ENCODE measurements around the gene DYNLT4. TPM values are rescaled to one million over a fixed set of nuclear protein-coding genes. Genes with fewer than 3 reads are reported as not detected.

DYNLT4 gene
- total and polyA plus RNA-seq, 2 of the 13 experiments (the other 11 are each of a cell fraction or from before 2014, with no cell fraction given): 0.77 TPM; not detected in 1

GRCh38 chr1:44827197-44828002 lies 20.2 kb upstream of the DYNLT4 start (continued):
- TF ChIP-seq ZNF326 (CRISPR knock-in tag; IDR thresholded peaks at IDR 0.05; ENCODE audit: borderline replicate concordance) (no peak), ZNF292 (CRISPR knock-in tag; IDR thresholded peaks at IDR 0.05; ENCODE audit: borderline replicate concordance, low read depth) (peak; percentile 34; the same call in 1 of the 2 replicates), NR3C1 (CRISPR knock-in tag; IDR thresholded peaks at IDR 0.05) (no peak), ZNF644 (CRISPR knock-in tag; IDR thresholded peaks at IDR 0.05; ENCODE audit: low read depth) (peak; percentile 40; the same call in 1 of the 2 replicates), SRSF4 (IDR thresholded peaks at IDR 0.05; ENCODE audit: low read depth, low read length, poor library complexity, severe bottlenecking) (no peak), IRF2 (CRISPR knock-in tag; IDR thresholded peaks at IDR 0.05) (peak; percentile 41; the same call in 1 of the 2 replicates), ETV5 (CRISPR knock-in tag; IDR thresholded peaks at IDR 0.05; ENCODE audit: borderline replicate concordance) (no peak), DBP (CRISPR knock-in tag; IDR thresholded peaks at IDR 0.05; ENCODE audit: not compliant biosample characterization) (no peak), GATA4 (IDR thresholded peaks at IDR 0.05; ENCODE audit: borderline replicate concordance, low read depth) (no peak), ZBTB40 (IDR thresholded peaks at IDR 0.05) (no peak), ZBTB40 (CRISPR knock-in tag; IDR thresholded peaks at IDR 0.05) (peak; percentile 30; the same call in 1 of the 2 replicates), ZNF788 (CRISPR knock-in tag; IDR thresholded peaks at IDR 0.05; ENCODE audit: borderline replicate concordance) (peak; percentile 63; the same call in 1 of the 2 replicates), POLR2AphosphoS2 (IDR thresholded peaks at IDR 0.05; ENCODE audit: low read depth, low read length) (no peak), JUND (CRISPR knock-in tag; IDR thresholded peaks at IDR 0.05) (no peak), GRHL1 (CRISPR knock-in tag; conservative IDR thresholded peaks at IDR 0.05) (no peak), ZNF720 (CRISPR knock-in tag; IDR thresholded peaks at IDR 0.05) (no peak), ZNF484 (CRISPR knock-in tag; IDR thresholded peaks at IDR 0.05; ENCODE audit: borderline replicate concordance, low read depth) (no peak)
